Hepatocyte (in vitro differentiated cells): ENCODE measurements around the gene ALPL. TPM values are rescaled to one million over a fixed set of nuclear protein-coding genes. Genes with fewer than 3 reads are reported as not detected.

ENCODE experiments used
- DNase-seq: peaks from one replicate; pipeline ENCODE4 v3.0.0-alpha.2; 2016; ENCODE audit warnings: low spot score
- H2AFZ ChIP-seq: fragments of 200-600 bp; sonication (generic); 2 replicates; pipeline ENCODE4 v1.6.0; 2016; ENCODE audit warnings: antibody characterized with exemption, mild to moderate bottlenecking
- H3K27ac ChIP-seq: fragments of 200-600 bp; sonication (generic); 2 replicates; pipeline ENCODE4 v1.5.1; 2016; ENCODE audit warnings: mild to moderate bottlenecking
- H3K27me3 ChIP-seq: fragments of 200-600 bp; sonication (generic); 2 replicates; pipeline ENCODE4 v1.6.1; 2016
- H3K36me3 ChIP-seq: fragments of 200-600 bp; sonication (generic); replicated peaks from 2 replicates; pipeline ENCODE4 v1.5.1; 2016; ENCODE audit warnings: low read depth; ENCODE audit not compliant: insufficient read depth
- H3K4me1 ChIP-seq: fragments of 200-600 bp; sonication (generic); 2 replicates; pipeline ENCODE4 v1.5.1; 2016; ENCODE audit warnings: mild to moderate bottlenecking, moderate library complexity; ENCODE audit not compliant: insufficient read depth
- H3K4me2 ChIP-seq: fragments of 200-600 bp; sonication (generic); 2 replicates; pipeline ENCODE4 v1.6.0; 2016
- H3K4me3 ChIP-seq: fragments of 200-600 bp; sonication (generic); 2 replicates; pipeline ENCODE4 v1.5.1; 2016; ENCODE audit warnings: mild to moderate bottlenecking
- H3K79me2 ChIP-seq: fragments of 200-600 bp; sonication (generic); 2 replicates; pipeline ENCODE4 v1.6.0; 2017; ENCODE audit warnings: mild to moderate bottlenecking
- H3K9me2 ChIP-seq: fragments of 200-600 bp; sonication (generic); replicated peaks from 2 replicates; pipeline ENCODE4 v1.6.0; 2017; ENCODE audit warnings: mild to moderate bottlenecking; ENCODE audit not compliant: insufficient read depth
- H3K9me3 ChIP-seq: fragments of 200-600 bp; sonication (generic); 2 replicates; pipeline ENCODE4 v1.5.1; 2016; ENCODE audit warnings: low read depth, mild to moderate bottlenecking
- H4K20me1 ChIP-seq: fragments of 200-600 bp; sonication (generic); 2 replicates; pipeline ENCODE4 v1.6.0; 2016; ENCODE audit warnings: mild to moderate bottlenecking; ENCODE audit not compliant: insufficient read depth, poor library complexity, severe bottlenecking
- CTCF ChIP-seq: fragments of 200-600 bp; sonication (generic); IDR thresholded peaks from 2 replicates; pipeline ENCODE4 v1.5.1; 2016; ENCODE audit warnings: antibody characterized with exemption, mild to moderate bottlenecking; ENCODE audit not compliant: poor library complexity
- EZH2 ChIP-seq: fragments of 200-600 bp; sonication (generic); IDR thresholded peaks from 2 replicates; pipeline ENCODE4 v1.6.1; 2016; ENCODE audit warnings: antibody characterized with exemption, mild to moderate bottlenecking, borderline replicate concordance
- EZH2phosphoT487 ChIP-seq: fragments of 200-600 bp; sonication (generic); IDR thresholded peaks from one replicate; pipeline ENCODE4 v1.6.1; 2018; ENCODE audit warnings: antibody characterized with exemption, mild to moderate bottlenecking, low read depth, moderate library complexity; ENCODE audit not compliant: unreplicated experiment, severe bottlenecking
- WGBS: methylation state at CpG from one replicate; pipeline ENCODE4 v1.1.6; 2016; ENCODE audit warnings: low lambda C conversion rate; ENCODE audit errors: missing lambda C conversion rate; 5-methylcytosine and 5-hydroxymethylcytosine counted together
- polyA plus RNA-seq: library from polyadenylated mRNA; unstranded; fragments of >200 nt; fragmentation: Nextera tagmentation; extraction: Ambion mirVana; gene quantifications from 2 replicates; pipeline ENCODE4 v1.2.1, GENCODE V29; 2016
- total RNA-seq: library from RNA; depleted of rRNA; stranded (reverse); fragments of >200 nt; gene quantifications from 2 replicates; pipeline ENCODE4 v1.2.3, GENCODE V29; 2014

ALPL gene
- total and polyA plus RNA-seq, 2 experiments from 2014 or later: 2.2 to 6.0 TPM

- Histone ChIP-seq H3K4me3 (no peak overlapping the region), H2AFZ (no peak overlapping the region), H3K9me2 (no peaks in the 10 kb centered on the region), H3K79me2 (no peaks in the 10 kb centered on the region), H3K4me1 (peaks cover 31% of the 10 kb centered on the region), H3K4me2 (no peak overlapping the region), H3K27me3 (no peaks in the 10 kb centered on the region), H4K20me1 (no peaks in the 10 kb centered on the region), H3K36me3 (no peaks in the 10 kb centered on the region), H3K9me3 (no peaks in the 10 kb centered on the region), H3K27ac (peak overlapping the region; percentile 66)
- WGBS: 97% methylated on average over 7 of the region's 7 CpGs
- TF ChIP-seq EZH2: no peak
- no peak for TF ChIP-seq CTCF
- no peak for TF ChIP-seq EZH2phosphoT487
- no peak for DNase-seq
Measured at GRCh38 chr1:21618059-21618458, 108.8 kb downstream of the ALPL start.

GRCh38 chr1:21618561-21619374, 109.5 kb downstream of the ALPL start:
- Histone ChIP-seq H4K20me1 (no peaks in the 10 kb centered on the region), H3K4me2 (peak overlapping the region; percentile 65), H3K4me3 (no peak overlapping the region), H3K4me1 (peaks cover 38% of the 10 kb centered on the region), H3K9me2 (no peaks in the 10 kb centered on the region), H3K9me3 (no peaks in the 10 kb centered on the region), H3K27me3 (no peaks in the 10 kb centered on the region), H2AFZ (no peak overlapping the region), H3K27ac (peak overlapping the region; percentile 66), H3K36me3 (no peaks in the 10 kb centered on the region), H3K79me2 (no peaks in the 10 kb centered on the region)
- TF ChIP-seq CTCF (no peak), EZH2phosphoT487 (no peak), EZH2 (no peak)
- DNase-seq: peak; percentile 67
- 27% methylated on average over 22 of the region's 22 CpGs for WGBS

GRCh38 chr1:21619375-21619947, 110.2 kb downstream of the ALPL start:
- no peak overlapping the region for H3K4me3 ChIP-seq
- H2AFZ ChIP-seq: no peak overlapping the region
- H3K27me3 ChIP-seq: no peaks in the 10 kb centered on the region
- H3K9me3 ChIP-seq: no peaks in the 10 kb centered on the region
- peaks cover 44% of the 10 kb centered on the region for H3K4me1 ChIP-seq
- DNase-seq: no peak
- peak overlapping the region; percentile 23 for H3K27ac ChIP-seq
- WGBS: 56% methylated on average over 7 of the region's 7 CpGs
- H3K9me2 ChIP-seq: no peaks in the 10 kb centered on the region
- H3K4me2 ChIP-seq: peak overlapping the region; percentile 65
- TF ChIP-seq EZH2phosphoT487 (no peak), CTCF (no peak)
- no peaks in the 10 kb centered on the region for H4K20me1 ChIP-seq
- no peaks in the 10 kb centered on the region for H3K36me3 ChIP-seq
- no peaks in the 10 kb centered on the region for H3K79me2 ChIP-seq
